Measurements from ENCODE around the gene ZNF629. TPM values are rescaled to one million over a fixed set of nuclear protein-coding genes. Genes with fewer than 3 reads are reported as not detected.

Gene ZNF629
- polyA plus RNA-seq, 1 donor from 2014 or later = 10.4 TPM

GRCh38 chr16:30756781-30757100 is 30.3 kb downstream of the ZNF629 start:
- Histone ChIP-seq H3K27me3 (ENCODE audit: insufficient read depth, low read depth, low read length) (no peaks in the 10 kb centered on the region), H3K79me2 (replicated peaks; ENCODE audit: insufficient read depth, low read length) (peaks cover 6% of the 10 kb centered on the region), H3K36me3 (ENCODE audit: insufficient read depth, low read length) (no peaks in the 10 kb centered on the region), H3K9me2 (ENCODE audit: insufficient read depth, low read length) (no peaks in the 10 kb centered on the region), H3K9ac (ENCODE audit: low read length) (no peak overlapping the region), H3K4me3 (ENCODE audit: low read length) (no peak overlapping the region), H3F3A (ENCODE audit: insufficient read depth, low read length, poor library complexity, severe bottlenecking) (no peaks in the 10 kb centered on the region), H3K4me2 (ENCODE audit: low read length) (no peak overlapping the region), H2AFZ (ENCODE audit: low read depth, low read length) (no peak overlapping the region), H3K9me3 (ENCODE audit: low read length) (no peaks in the 10 kb centered on the region), H3K27ac (ENCODE audit: low read length) (no peak overlapping the region), H4K20me1 (ENCODE audit: insufficient read depth) (no peaks in the 10 kb centered on the region)
- TF ChIP-seq TAF1 (IDR thresholded peaks at IDR 0.05; ENCODE audit: low read depth) (no peak), SMC3 (conservative IDR thresholded peaks at IDR 0.05; ENCODE audit: poor library complexity) (no peak), POLR2AphosphoS5 (IDR thresholded peaks at IDR 0.05) (no peak), RAD21 (conservative IDR thresholded peaks at IDR 0.05) (no peak), EZH2 (IDR thresholded peaks at IDR 0.05; ENCODE audit: borderline replicate concordance, insufficient read depth, low read length, poor library complexity, severe bottlenecking) (no peak), REST (IDR thresholded peaks at IDR 0.05; ENCODE audit: borderline replicate concordance) (no peak), EP300 (conservative IDR thresholded peaks at IDR 0.05; ENCODE audit: poor library complexity, severe bottlenecking) (no peak), CTCF (IDR thresholded peaks at IDR 0.05; ENCODE audit: poor library complexity, severe bottlenecking) (no peak), MXI1 (conservative IDR thresholded peaks at IDR 0.05; ENCODE audit: poor library complexity, severe bottlenecking) (no peak)

GRCh38 chr16:30755955-30756780 is 30.8 kb downstream of the ZNF629 start:
- no peak overlapping the region for H3K4me2 ChIP-seq (ENCODE audit: low read length)
- no peak overlapping the region for H3K9ac ChIP-seq (ENCODE audit: low read length)
- no peaks in the 10 kb centered on the region for H3K9me3 ChIP-seq (ENCODE audit: low read length)
- TF ChIP-seq TAF1 (IDR thresholded peaks at IDR 0.05; ENCODE audit: low read depth) (no peak), RAD21 (conservative IDR thresholded peaks at IDR 0.05) (no peak), POLR2AphosphoS5 (IDR thresholded peaks at IDR 0.05) (no peak), SMC3 (conservative IDR thresholded peaks at IDR 0.05; ENCODE audit: poor library complexity) (no peak), REST (IDR thresholded peaks at IDR 0.05; ENCODE audit: borderline replicate concordance) (no peak), MXI1 (conservative IDR thresholded peaks at IDR 0.05; ENCODE audit: poor library complexity, severe bottlenecking) (no peak), EP300 (conservative IDR thresholded peaks at IDR 0.05; ENCODE audit: poor library complexity, severe bottlenecking) (no peak), CTCF (IDR thresholded peaks at IDR 0.05; ENCODE audit: poor library complexity, severe bottlenecking) (no peak), EZH2 (IDR thresholded peaks at IDR 0.05; ENCODE audit: borderline replicate concordance, insufficient read depth, low read length, poor library complexity, severe bottlenecking) (no peak)
- no peaks in the 10 kb centered on the region for H3K9me2 ChIP-seq (ENCODE audit: insufficient read depth, low read length)
- no peaks in the 10 kb centered on the region for H3F3A ChIP-seq (ENCODE audit: insufficient read depth, low read length, poor library complexity, severe bottlenecking)
- H3K27ac ChIP-seq (ENCODE audit: low read length) = no peak overlapping the region
- H3K27me3 ChIP-seq (ENCODE audit: insufficient read depth, low read depth, low read length) = no peaks in the 10 kb centered on the region
- no peaks in the 10 kb centered on the region for H3K36me3 ChIP-seq (ENCODE audit: insufficient read depth, low read length)
- H4K20me1 ChIP-seq (ENCODE audit: insufficient read depth) = no peaks in the 10 kb centered on the region
- H3K79me2 ChIP-seq (replicated peaks; ENCODE audit: insufficient read depth, low read length) = peaks cover 6% of the 10 kb centered on the region
- H3K4me3 ChIP-seq (ENCODE audit: low read length) = no peak overlapping the region
- no peak overlapping the region for H2AFZ ChIP-seq (ENCODE audit: low read depth, low read length)
